GM12878 (cell line): ENCODE data around the gene MTMR3.
"Not testable (repeated sequence)": the region's sequence is repeated elsewhere in the genome, so short reads cannot be mapped to it uniquely, and the experiment has no call there.

Experiments
- ASH2L ChIP-seq: fragments of 300-600, 200-600 bp; sonication (generic); IDR thresholded peaks from 2 replicates; pipeline ENCODE4 v1.6.1; 2017; ENCODE audit warnings: low read depth, mild to moderate bottlenecking, borderline replicate concordance
- POLR2A ChIP-seq: IDR thresholded peaks from 2 replicates; pipeline ENCODE4 v1.6.1; 2011; ENCODE audit warnings: low read depth, mild to moderate bottlenecking, low read length
- TF ChIP-seq, protein P1 (sequence below), 3 experiments: IDR thresholded peaks in 2 of 3; conservative IDR thresholded peaks in 1 of 3; 2 replicates each; pipeline ENCODE4 v1.5.1; 2011; ENCODE audit warnings: low read depth in 3 of 3, low read length in 3 of 3, mild to moderate bottlenecking in 3 of 3, control low read depth in 2 of 3, moderate library complexity in 2 of 3, inconsistent platforms in 1 of 3, mixed read lengths in 1 of 3; ENCODE audit not compliant: control insufficient read depth in 2 of 3, insufficient read depth in 1 of 3; ENCODE audit errors: extremely low read depth in 1 of 3

DNA sequence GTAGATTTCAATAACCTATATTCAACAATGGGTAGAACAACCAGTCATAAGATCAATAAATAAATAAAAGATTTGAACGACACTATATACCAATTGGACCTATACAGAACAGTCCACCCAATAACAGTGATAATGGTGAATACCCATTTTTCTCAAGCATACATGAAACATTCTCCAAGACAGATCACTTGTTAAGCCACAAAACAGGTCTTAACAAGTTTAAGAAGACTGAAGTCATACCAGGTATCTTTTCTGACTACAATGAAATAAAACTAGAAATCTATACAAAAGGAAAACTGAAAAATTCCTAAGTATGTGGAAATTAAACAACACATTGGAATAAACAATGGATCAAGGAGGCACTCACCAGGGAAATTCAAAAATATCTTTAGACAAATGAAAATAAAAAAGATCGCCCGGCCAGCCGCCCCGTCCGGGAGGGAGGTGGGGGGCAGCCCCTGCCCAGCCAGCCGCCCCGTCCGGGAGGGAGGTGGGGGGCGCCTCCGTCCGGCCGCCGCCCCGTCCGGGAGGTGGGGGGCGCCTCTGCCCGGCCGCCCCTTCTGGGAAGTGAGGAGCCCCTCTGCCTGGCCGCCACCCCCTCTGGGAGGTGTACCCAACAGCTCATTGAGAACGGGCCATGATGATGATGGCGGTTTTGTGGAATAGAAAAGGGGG is 176.5 kb downstream of the MTMR3 start:
- not testable (repeated sequence) for TF ChIP-seq ASH2L, POLR2A
- TF ChIP-seq, protein P1, sequence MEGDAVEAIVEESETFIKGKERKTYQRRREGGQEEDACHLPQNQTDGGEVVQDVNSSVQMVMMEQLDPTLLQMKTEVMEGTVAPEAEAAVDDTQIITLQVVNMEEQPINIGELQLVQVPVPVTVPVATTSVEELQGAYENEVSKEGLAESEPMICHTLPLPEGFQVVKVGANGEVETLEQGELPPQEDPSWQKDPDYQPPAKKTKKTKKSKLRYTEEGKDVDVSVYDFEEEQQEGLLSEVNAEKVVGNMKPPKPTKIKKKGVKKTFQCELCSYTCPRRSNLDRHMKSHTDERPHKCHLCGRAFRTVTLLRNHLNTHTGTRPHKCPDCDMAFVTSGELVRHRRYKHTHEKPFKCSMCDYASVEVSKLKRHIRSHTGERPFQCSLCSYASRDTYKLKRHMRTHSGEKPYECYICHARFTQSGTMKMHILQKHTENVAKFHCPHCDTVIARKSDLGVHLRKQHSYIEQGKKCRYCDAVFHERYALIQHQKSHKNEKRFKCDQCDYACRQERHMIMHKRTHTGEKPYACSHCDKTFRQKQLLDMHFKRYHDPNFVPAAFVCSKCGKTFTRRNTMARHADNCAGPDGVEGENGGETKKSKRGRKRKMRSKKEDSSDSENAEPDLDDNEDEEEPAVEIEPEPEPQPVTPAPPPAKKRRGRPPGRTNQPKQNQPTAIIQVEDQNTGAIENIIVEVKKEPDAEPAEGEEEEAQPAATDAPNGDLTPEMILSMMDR (IDR thresholded peaks at IDR 0.05 in 2 of 3, conservative IDR thresholded peaks at IDR 0.05 in 1 of 3; ENCODE audit: control insufficient read depth in 2 of 3, extremely low read depth in 1 of 3, insufficient read depth in 1 of 3, low read depth in 3 of 3, low read length in 3 of 3) = not testable (repeated sequence)
